ENCODE measurements around the gene PPIF.

- TF ChIP-seq CTCF (IDR thresholded peaks at IDR 0.05): no peak
- no peak for TF ChIP-seq POLR2AphosphoS5 (IDR thresholded peaks at IDR 0.05; ENCODE audit: low read depth, low read length)
Observed at GRCh38 chr10:79360499-79361342, 13.5 kb downstream of the PPIF start.

Measured in Panc1 (cell line).